Muscle layer of colon (tissue), 2 donors: Measurements from ENCODE around the gene ASCC1.

Experiments
- H3K27ac ChIP-seq: one replicate; pipeline ENCODE4 v1.7.0; 2013; ENCODE audit warnings: low read depth, mild to moderate bottlenecking, low read length, moderate library complexity
- H3K27me3 ChIP-seq, 2 donors: one replicate each; pipeline ENCODE4 v1.7.0; 2013; ENCODE audit warnings: low read length in 2 of 2, mild to moderate bottlenecking in 2 of 2; ENCODE audit not compliant: insufficient read depth in 2 of 2, control insufficient read depth in 1 of 2
- H3K36me3 ChIP-seq: one replicate; pipeline ENCODE4 v1.7.0; 2013; ENCODE audit warnings: mild to moderate bottlenecking, low read length; ENCODE audit not compliant: insufficient read depth
- H3K4me1 ChIP-seq: one replicate; pipeline ENCODE4 v1.7.0; 2013; ENCODE audit warnings: mild to moderate bottlenecking, low read length; ENCODE audit not compliant: insufficient read depth
- H3K4me3 ChIP-seq, 2 donors: one replicate each; pipeline ENCODE4 v1.7.0; 2013; ENCODE audit warnings: low read length in 2 of 2, low read depth in 1 of 2, mild to moderate bottlenecking in 1 of 2, moderate library complexity in 1 of 2
- H3K9ac ChIP-seq: one replicate; pipeline ENCODE4 v1.7.0; 2013; ENCODE audit warnings: low read length
- H3K9me3 ChIP-seq: one replicate; pipeline ENCODE4 v1.7.0; 2013; ENCODE audit warnings: mild to moderate bottlenecking, low read length
- donor health status: abdominal sarcoma.
- donor health status: Adenocarcinoma of cecum.

ASCC1 gene

GRCh38 chr10:72056932-72057751, 158.9 kb downstream of the ASCC1 start:
- Histone ChIP-seq H3K9ac (no peak overlapping the region), H3K36me3 (no peaks in the 10 kb centered on the region), H3K9me3 (no peaks in the 10 kb centered on the region)

GRCh38 chr10:72056113-72056512, 160.0 kb downstream of the ASCC1 start:
- Histone ChIP-seq H3K27me3 (no peaks in the 10 kb centered on the region), H3K4me3 (no peak overlapping the region), H3K9ac (no peak overlapping the region), H3K36me3 (no peaks in the 10 kb centered on the region), H3K27ac (no peak overlapping the region), H3K9me3 (no peaks in the 10 kb centered on the region), H3K4me1 (no peaks in the 10 kb centered on the region)

More at GRCh38 chr10:72056932-72057751, 158.9 kb downstream of the ASCC1 start:
- Histone ChIP-seq H3K4me1 (no peaks in the 10 kb centered on the region), H3K27ac (no peak overlapping the region), H3K27me3 (no peaks in the 10 kb centered on the region), H3K4me3 (no peak overlapping the region)

DNA sequence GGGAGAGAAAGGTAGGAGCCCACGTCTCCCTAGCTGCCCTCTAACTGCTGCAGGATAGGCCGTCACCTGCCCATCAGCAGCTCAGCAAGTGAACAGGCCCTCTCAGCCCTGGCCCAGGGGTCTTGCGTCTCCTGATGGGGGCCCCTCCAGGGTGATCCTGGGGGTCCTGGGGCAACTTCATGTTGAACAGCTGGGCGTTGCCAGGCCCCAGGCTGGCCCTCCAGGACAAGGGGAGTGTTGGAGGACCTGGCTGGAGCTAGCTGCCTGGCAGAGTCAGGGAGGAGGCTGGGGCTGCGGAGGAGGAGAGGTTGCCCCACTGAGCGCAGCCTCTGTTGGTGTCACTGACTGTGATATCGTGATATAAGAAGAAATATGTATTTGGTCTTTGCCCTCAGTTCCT, 162.4 kb downstream of the ASCC1 start:
- Histone ChIP-seq H3K27me3 (no peaks in the 10 kb centered on the region), H3K36me3 (no peaks in the 10 kb centered on the region), H3K27ac (no peak overlapping the region), H3K9ac (no peak overlapping the region), H3K9me3 (no peaks in the 10 kb centered on the region), H3K4me1 (no peaks in the 10 kb centered on the region), H3K4me3 (no peak overlapping the region)

GRCh38 chr10:72050873-72051272, 165.2 kb downstream of the ASCC1 start:
- Histone ChIP-seq H3K4me3 (no peak overlapping the region), H3K9me3 (no peaks in the 10 kb centered on the region), H3K4me1 (no peaks in the 10 kb centered on the region), H3K36me3 (no peaks in the 10 kb centered on the region), H3K27me3 (no peaks in the 10 kb centered on the region), H3K27ac (no peak overlapping the region), H3K9ac (no peak overlapping the region)

- Histone ChIP-seq H3K9ac (no peak overlapping the region), H3K9me3 (no peaks in the 10 kb centered on the region)
Measured at GRCh38 chr10:72049969-72050781, 165.9 kb downstream of the ASCC1 start.

DNA sequence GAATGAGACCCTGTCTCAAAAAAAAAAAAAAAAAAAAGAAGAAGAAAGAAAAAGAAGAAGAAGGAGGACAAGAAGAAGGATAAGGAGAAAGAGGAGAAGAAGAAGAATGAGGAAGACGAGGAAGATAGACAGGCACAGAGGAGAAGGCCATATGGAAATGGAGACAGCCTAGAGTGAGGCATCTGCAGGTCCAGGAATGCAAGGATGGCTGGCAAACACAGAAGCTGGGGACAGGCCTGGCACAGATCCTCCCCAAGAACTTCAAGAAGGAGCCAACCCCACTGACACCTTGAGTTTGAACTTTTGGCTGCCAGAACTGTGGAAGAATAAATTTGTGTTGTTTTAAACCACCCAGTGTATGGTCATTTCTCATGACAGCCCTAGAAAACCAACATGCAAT, 166.6 kb downstream of the ASCC1 start:
- Histone ChIP-seq H3K4me1 (peaks cover 2% of the 10 kb centered on the region), H3K27ac (no peak overlapping the region), H3K9me3 (no peaks in the 10 kb centered on the region)

More at GRCh38 chr10:72049969-72050781, 165.9 kb downstream of the ASCC1 start:
- no peaks in the 10 kb centered on the region for H3K27me3 ChIP-seq
- H3K4me1 ChIP-seq: no peaks in the 10 kb centered on the region
- H3K36me3 ChIP-seq: no peaks in the 10 kb centered on the region
- no peak overlapping the region for H3K4me3 ChIP-seq
- no peak overlapping the region for H3K27ac ChIP-seq

GRCh38 chr10:72048450-72049124, 167.5 kb downstream of the ASCC1 start:
- no peaks in the 10 kb centered on the region for H3K27me3 ChIP-seq
- H3K9me3 ChIP-seq: no peaks in the 10 kb centered on the region
- no peak overlapping the region for H3K27ac ChIP-seq
- peaks cover 5% of the 10 kb centered on the region for H3K4me1 ChIP-seq
- H3K9ac ChIP-seq: no peak overlapping the region
- H3K4me3 ChIP-seq: no peak overlapping the region
- no peaks in the 10 kb centered on the region for H3K36me3 ChIP-seq

More for the DNA sequence above, 166.6 kb downstream of the ASCC1 start:
- no peak overlapping the region for H3K4me3 ChIP-seq
- no peak overlapping the region for H3K9ac ChIP-seq
- H3K36me3 ChIP-seq: no peaks in the 10 kb centered on the region
- H3K27me3 ChIP-seq: no peaks in the 10 kb centered on the region
